Measurements from ENCODE around the gene CCDC91.
"Not testable (repeated sequence)": the region's sequence is repeated elsewhere in the genome, so short reads cannot be mapped to it uniquely, and the experiment has no call there.

CCDC91 gene

DNA sequence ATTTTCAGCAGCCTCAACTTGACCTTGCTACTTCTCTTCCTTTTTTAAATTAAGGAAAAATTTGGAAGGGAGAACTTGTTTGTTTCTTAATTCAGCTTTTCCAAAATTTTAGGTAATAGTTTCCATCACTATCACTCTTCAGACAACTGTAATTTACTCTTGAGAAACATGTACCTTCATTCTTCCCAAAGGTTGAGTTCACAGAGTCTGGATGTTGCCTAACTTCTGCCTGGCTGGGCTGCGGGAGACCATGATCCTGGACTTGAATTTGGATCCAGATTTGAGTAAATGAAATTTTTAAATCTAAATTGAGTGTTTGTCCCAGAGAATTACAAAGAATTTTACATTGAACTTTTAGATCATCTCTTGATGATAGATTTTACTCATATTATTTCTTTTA, 193.1 kb downstream of the CCDC91 start:
- DNase-seq = no peak

DNA sequence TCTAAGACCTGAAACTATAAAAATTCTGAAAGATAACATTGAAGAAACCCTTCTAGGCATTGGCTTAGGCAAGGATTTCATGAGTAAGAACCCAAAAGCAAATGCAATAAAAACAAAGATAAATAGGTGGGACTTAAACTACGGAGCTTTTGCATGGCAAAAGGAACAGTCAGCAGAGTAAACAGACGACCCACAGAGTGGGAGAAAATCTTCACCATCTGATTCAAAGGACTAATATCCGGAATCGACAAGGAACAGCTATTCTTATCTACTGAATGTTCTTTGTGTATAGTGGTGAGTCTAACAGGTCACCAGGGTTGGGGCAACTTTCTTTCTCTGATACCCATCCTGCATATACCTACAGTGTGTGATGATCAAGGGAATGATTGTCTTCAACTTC, 198.6 kb downstream of the CCDC91 start:
- DNase-seq = no peak

DNA sequence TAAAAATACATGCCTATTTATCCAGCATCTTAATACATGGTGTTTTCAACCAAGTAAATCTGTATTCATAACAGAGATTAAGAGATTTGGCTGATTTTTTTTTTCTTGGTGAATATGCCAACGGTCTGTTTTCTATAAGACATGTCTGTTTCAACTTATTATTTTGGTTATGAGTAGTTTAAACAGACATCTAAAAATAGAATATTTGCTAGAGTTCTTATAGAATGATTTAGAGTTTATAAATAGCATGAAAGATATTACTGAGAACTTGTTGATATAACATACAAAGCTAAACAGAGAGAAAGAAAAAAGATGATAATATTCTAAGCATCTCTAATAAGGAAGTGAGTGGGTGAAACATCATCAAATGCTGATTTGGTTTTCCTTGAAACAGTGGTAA, 199.9 kb downstream of the CCDC91 start:
- DNase-seq = no peak

DNA sequence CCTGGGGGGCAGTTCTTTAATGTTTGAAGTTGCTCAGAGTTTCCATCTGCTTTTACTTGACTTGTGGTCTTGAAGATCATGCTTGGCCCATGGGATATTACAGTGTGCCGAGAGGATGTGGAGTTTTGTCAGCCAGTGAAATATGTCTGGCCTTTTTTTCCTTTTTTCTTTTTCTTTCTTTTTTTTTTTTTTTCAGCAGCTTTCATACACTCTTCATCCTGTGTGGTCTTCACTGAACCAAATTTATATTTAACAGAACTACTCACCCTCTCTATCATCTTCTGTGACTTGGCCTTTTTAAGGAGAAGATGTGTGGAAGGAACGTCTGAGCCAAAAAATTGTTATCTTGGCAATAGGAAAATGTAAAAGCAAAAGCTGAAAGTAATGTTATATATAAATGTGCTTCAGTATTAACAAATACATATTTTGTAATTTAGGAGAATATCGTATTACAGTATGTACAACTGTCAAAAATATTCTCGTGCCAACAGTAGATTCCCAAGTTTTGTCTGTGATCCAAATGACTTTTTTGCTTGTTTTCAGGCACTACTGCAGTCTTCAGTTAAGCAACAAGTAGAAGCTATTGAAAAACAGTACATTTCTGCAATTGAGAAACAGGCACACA, 200.6 kb downstream of the CCDC91 start:
- DNase-seq = no peak

GRCh38 chr12:28409892-28410291, 219.6 kb downstream of the CCDC91 start:
- DNase-seq = no peak

DNA sequence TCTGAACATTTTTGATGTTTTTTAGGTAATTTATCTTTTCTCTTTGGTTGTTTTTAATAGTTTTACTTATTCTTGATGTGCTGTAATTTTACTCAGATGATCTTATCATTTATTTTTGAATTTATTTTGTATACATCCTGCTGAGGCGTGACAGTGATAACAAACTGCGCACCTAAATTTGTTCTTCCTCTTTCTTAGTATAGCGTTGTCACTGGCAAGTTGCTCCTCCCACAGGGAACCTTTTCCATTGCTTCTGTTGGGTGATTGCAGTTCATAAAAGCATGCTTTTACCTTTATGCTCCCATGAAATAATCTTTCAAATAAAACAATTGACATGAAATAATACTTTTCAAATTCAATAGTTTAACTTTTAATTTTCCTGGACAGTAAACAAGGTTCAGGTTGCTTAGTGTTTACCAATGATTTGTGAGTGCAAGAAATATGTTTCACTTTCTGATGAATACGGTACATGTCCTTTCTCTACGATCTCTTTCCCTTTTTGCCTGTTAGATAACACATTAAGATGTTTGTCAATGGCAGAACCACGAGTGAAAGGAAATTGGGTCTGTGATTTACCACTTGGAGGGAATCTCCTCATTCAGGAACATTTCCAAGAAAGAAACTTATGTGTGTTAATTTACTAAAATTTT, 223.3 kb downstream of the CCDC91 start:
- DNase-seq = no peak

DNA sequence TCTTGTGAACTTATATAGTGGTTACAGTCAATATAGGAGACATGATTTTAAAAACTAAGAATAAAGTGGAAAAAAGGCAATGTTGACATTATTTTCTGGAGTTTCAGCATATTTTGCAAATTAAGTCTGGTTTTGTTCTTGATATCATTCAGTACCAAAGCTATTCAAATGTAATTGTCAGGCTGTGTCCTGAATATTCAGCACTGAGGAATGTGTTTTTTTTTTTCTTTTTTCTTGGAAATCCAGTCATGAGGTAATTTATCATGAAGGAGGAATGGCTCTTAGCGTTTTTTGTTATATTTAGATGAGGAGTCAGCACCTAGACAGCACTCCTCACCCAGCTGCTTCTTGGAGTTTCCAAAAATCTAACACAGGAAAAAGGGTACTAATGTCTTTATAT, 225.5 kb downstream of the CCDC91 start:
- no peak for DNase-seq

GRCh38 chr12:28421374-28421773, 231.1 kb downstream of the CCDC91 start:
- DNase-seq = no peak

DNA sequence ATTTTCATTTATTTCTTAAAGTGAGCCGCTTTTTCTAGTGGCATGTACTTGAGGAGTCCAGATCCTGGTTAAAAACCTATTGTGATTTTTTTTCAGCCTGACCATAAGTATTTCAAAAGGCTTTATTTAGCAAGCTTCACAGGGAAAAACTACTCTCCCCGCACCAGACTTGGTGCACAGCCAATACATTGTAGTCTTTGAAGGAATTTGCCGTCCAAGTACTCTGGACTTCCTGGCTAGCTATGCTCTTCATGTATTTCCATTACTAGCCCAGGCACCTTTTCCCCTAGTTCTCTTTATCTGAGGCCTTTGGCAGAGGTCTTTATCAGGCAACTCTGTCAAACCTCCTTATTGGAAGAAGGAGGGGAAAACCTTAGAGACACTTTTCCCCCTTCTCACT, 234.7 kb downstream of the CCDC91 start:
- DNase-seq = no peak

- DNase-seq = no peak
These were observed 235.3 kb downstream of the CCDC91 start for GRCh38 chr12:28425526-28425925.

- DNase-seq = no peak
These were observed 236.8 kb downstream of the CCDC91 start for GRCh38 chr12:28427046-28427445.

- no peak for DNase-seq
These were observed 249.9 kb downstream of the CCDC91 start for GRCh38 chr12:28440081-28440608.

DNA sequence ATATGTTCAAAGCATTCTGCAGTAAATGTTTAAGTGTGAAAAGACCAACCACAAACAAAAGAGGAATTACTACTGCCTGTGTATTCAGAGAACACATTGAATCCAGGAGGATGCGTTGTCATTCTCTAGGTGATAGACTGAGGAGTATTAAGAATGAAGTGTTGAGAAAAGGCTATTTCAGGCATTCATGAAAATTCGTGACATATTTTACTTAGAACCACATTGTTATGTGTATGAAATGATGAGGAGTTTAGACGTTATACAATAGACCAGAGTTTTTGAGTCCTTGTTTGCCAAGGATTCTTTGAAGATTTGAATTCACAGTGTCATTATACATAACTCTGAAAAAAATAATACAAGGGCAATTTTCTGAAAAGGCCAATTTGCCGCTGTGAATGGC, 251.8 kb downstream of the CCDC91 start:
- no peak for DNase-seq

DNA sequence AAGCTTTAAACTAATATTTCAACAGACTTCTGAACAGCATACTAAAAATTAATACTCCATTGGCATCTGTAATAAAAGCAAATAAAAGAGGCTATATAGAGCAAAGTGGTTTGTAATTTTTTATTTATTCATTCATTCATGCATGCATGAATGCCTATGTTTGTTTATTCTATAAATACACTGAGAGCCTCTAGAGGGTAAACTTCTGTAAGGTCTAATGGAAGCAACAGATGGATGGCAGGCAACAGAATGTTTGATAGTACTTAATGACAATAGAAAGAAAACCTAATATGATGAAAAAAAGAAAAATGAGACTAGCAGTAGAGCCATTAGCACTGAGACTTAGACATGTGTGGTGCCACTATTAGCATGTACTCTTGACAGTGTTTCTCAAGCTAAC, 253.1 kb downstream of the CCDC91 start:
- DNase-seq = no peak

- DNase-seq = no peak
These were observed 255.8 kb downstream of the CCDC91 start for GRCh38 chr12:28446031-28446430.

GRCh38 chr12:28453686-28454085, 263.4 kb downstream of the CCDC91 start:
- no peak for DNase-seq

DNA sequence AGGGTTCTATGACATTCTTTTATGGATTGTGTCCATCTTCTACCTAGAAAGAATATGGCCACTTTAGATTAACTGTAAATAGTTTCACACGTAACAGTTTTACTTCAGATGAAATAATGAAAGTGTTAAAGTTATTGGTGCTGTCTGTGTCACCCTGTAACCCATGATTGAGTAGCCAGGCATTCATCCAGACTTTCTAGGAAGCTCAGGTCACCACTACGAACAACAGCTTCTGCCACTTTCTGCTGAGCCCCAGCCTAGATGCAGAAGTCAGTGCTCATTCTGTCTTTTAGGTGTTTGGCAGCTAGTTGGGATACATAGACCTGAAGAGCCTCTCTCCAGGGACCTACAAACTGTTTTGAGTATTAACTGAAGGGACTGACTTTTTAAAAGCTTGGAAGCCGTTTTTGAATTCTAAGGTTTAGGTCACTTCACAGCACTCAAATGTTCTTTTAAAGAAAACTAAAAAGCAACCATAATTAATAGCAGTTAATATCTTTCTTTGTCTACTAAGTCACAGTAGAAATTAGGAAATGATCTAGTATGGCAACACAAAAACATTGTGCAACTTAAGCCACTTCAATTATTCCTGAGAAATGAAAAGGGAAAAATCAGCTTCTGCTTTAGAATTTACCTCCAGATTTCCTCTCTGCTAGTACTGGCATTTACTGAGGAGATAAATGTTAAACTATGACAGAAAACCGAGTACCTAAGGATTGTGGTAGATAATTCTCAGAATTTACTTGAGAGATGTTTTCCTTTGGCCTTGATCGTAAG, 266.9 kb downstream of the CCDC91 start:
- DNase-seq = no peak

- DNase-seq = no peak
These were observed 267.5 kb downstream of the CCDC91 start for GRCh38 chr12:28457785-28458184.

DNA sequence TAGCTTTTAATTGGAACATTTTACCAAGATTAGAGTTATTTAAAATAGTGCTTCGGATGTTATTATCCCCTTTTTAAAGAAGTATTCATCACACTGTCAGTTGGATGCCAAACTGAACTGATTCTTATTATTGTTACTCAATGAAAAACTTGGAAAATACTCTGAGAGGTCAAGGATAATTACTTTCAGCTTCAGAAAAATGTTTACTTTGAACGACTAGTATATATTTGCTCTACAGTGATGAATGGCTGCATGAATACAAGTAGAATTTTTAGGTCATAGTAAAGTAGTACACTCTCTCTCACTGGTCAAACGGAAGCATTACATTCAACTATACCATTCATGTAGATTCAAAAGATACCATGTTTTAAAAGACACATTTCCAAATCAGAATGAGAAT, 269.2 kb downstream of the CCDC91 start:
- no peak for DNase-seq

- DNase-seq = no peak
These were observed 270.3 kb downstream of the CCDC91 start for GRCh38 chr12:28460420-28461130.

DNA sequence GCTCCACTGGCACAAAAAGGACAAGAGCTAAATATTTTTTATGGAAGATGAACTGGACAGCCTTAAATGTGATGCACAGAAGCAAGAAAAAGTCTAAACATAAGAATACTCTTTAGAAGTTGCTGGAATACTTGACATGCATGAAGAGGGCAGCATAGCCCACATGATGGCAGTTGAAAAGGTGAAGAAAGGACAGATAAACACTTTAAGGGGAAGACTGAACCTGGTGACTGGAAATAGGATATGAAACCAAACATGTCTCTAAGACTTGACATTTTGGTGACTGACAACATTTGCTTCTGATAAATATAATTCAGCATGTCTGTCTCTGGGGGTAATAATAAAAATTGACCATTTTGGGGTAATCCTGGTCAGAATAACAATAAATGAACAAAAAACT, 273.1 kb downstream of the CCDC91 start:
- no peak for DNase-seq

- not testable (repeated sequence) for DNase-seq
These were observed 281.5 kb downstream of the CCDC91 start for GRCh38 chr12:28471762-28472161.

DNA sequence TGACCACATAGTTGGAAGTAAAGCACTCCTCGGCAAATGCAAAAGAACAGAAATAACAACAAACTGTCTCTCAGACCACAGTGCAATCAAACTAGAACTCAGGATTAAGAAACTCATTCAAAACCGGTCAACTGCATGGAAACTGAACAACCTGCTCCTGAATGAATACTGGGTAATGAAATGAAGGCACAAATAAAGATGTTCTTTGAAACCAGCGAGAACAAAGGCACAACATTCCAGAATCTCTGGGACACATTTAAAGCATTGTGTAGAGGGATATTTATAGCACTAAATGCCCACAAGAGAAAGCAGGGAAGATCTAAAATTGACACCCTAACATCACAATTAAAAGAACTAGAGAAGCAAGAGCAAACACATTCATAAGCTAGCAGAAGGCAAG, 285.9 kb downstream of the CCDC91 start:
- DNase-seq = not testable (repeated sequence)

Data from stimulated activated naive CD4-positive, alpha-beta T cell (primary cell).